SJSA1 (cell line): ENCODE results near the gene ADAMTS3. TPM values are rescaled to one million over a fixed set of nuclear protein-coding genes. Genes with fewer than 3 reads are reported as not detected.
"Not testable (repeated sequence)": the region's sequence is repeated elsewhere in the genome, so short reads cannot be mapped to it uniquely, and the experiment has no call there.

ENCODE experiments used
- DNase-seq, 2 experiments: peaks; one replicate each; pipeline ENCODE4 v3.0.0-alpha.2; 2015 to 2020; ENCODE audit warnings: low spot score in 2 of 2, low read depth in 1 of 2
- H3K27ac ChIP-seq: fragments of 250-450 bp; sonication (Bioruptor Pico); 2 replicates; pipeline ENCODE4 v1.5.1; 2020; ENCODE audit warnings: mild to moderate bottlenecking, moderate library complexity
- H3K27me3 ChIP-seq: fragments of 250-450 bp; sonication (Bioruptor Pico); replicated peaks from 2 replicates; pipeline ENCODE4 v1.5.1; 2020; ENCODE audit warnings: mild to moderate bottlenecking, moderate library complexity
- H3K36me3 ChIP-seq: fragments of 250-450 bp; sonication (Bioruptor Pico); 2 replicates; pipeline ENCODE4 v1.5.1; 2020; ENCODE audit warnings: mild to moderate bottlenecking
- H3K4me1 ChIP-seq: fragments of 250-450 bp; sonication (Bioruptor Pico); replicated peaks from 2 replicates; pipeline ENCODE4 v1.6.1; 2021; ENCODE audit warnings: mild to moderate bottlenecking
- H3K4me3 ChIP-seq: fragments of 250-450 bp; sonication (Bioruptor Pico); 2 replicates; pipeline ENCODE4 v1.5.1; 2020; ENCODE audit warnings: mild to moderate bottlenecking
- H3K9me3 ChIP-seq: fragments of 250-450 bp; sonication (Bioruptor Pico); replicated peaks from 2 replicates; pipeline ENCODE4 v1.5.1; 2020; ENCODE audit warnings: mild to moderate bottlenecking
- total RNA-seq: library from RNA; depleted of rRNA; stranded (reverse); fragments of >200 nt; shearing (Covaris generic); gene quantifications from 2 replicates; pipeline ENCODE4 v1.2.3, GENCODE V29; 2014

ADAMTS3 gene
- total RNA-seq, 1 experiment from 2014 or later: 0.45 TPM

DNA sequence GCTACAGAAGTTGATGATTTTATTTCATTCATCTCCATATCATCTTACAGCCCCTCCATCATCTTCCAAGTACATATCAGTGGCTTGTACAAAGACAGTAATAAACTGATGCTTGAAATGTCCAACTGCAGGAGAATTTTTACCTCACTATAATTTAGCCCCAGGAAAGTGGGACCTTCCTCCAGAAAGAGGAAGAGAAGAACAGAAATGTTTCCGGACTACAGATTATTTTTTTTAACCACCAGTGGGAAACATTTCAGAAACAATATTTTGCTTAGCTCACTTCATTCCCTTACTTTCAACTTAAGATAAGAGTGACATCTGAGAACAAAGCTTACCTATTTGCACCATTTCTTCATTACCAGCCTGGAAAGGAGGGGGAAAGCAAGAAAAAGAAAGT is 2.0 kb downstream of the ADAMTS3 start:
- Histone ChIP-seq H3K9me3 (no peaks in the 10 kb centered on the region), H3K36me3 (no peaks in the 10 kb centered on the region), H3K4me1 (peaks cover 7% of the 10 kb centered on the region), H3K27ac (no peak overlapping the region), H3K27me3 (0 out of 2 replicates have a peak, but pooled peaks cover 2% of the 10 kb centered on the region), H3K4me3 (no peak overlapping the region)
- no peak for DNase-seq

DNA sequence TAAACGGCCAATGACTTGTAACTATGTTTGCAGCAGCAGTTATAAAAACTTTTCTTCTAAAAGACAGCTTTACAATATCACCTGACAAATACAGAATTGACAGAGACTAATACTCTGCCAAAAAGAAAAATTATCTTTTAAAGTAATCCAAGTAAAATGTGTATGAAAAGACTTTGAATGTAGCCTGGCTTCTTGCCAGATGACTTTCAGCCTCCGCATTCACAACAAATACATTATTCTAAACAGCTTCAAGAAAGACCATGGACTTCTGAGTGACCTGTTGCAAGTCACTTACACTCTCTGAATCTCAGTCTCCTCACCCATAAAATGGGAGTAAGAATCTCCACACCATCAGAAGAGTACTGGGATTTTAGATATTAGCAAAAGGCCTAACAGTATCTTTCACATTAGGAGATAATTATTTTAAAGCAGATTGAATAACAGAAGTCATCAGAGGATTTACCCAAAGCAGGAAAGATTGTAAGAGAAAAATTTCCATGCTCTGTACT is 2.5 kb downstream of the ADAMTS3 start:
- no peak for DNase-seq
- H3K4me3 ChIP-seq: no peak overlapping the region
- H3K4me1 ChIP-seq: peaks cover 7% of the 10 kb centered on the region
- no peaks in the 10 kb centered on the region for H3K9me3 ChIP-seq
- H3K36me3 ChIP-seq: no peaks in the 10 kb centered on the region
- no peak overlapping the region for H3K27ac ChIP-seq
- H3K27me3 ChIP-seq: 0 out of 2 replicates have a peak, but pooled peaks cover 2% of the 10 kb centered on the region

DNA sequence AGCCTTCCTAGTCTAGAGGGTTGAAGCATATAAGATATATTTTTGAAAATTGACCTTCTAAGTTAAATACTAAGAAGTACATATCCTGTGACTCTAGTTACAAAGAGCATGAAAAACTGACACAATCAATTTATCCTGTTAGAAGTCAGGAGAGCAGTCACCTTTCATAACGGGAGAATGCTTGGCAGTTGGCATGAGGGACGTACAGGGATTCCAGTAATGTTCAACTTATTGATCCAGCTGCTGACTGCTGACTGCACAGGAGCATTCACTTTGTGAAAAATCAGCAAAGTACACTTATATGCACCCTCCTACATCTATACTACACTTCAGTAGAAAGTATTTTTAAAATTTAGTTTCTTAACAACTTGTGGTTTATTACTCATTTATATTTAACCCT is 4.2 kb downstream of the ADAMTS3 start:
- H3K4me1 ChIP-seq: peaks cover 7% of the 10 kb centered on the region

GRCh38 chr4:72564184-72564583 is 4.8 kb downstream of the ADAMTS3 start:
- H3K4me1 ChIP-seq: peaks cover 3% of the 10 kb centered on the region; the same call in 1 of the 2 replicates
- DNase-seq: no peak

More for the DNA sequence above, 4.2 kb downstream of the ADAMTS3 start:
- H3K9me3 ChIP-seq: no peaks in the 10 kb centered on the region
- DNase-seq: no peak
- H3K27ac ChIP-seq: no peak overlapping the region
- H3K27me3 ChIP-seq: 0 out of 2 replicates have a peak, but pooled peaks cover 2% of the 10 kb centered on the region
- H3K36me3 ChIP-seq: no peaks in the 10 kb centered on the region
- H3K4me3 ChIP-seq: no peak overlapping the region

GRCh38 chr4:72558655-72559054 is 10.4 kb downstream of the ADAMTS3 start:
- Histone ChIP-seq H3K4me1 (no peaks in the 10 kb centered on the region), H3K9me3 (no peaks in the 10 kb centered on the region), H3K36me3 (no peaks in the 10 kb centered on the region), H3K4me3 (no peak overlapping the region), H3K27ac (no peak overlapping the region), H3K27me3 (no peaks in the 10 kb centered on the region)
- no peak for DNase-seq

More at GRCh38 chr4:72564184-72564583, 4.8 kb downstream of the ADAMTS3 start:
- Histone ChIP-seq H3K4me3 (no peak overlapping the region), H3K36me3 (no peaks in the 10 kb centered on the region), H3K27ac (no peak overlapping the region), H3K27me3 (0 out of 2 replicates have a peak, but pooled peaks cover 2% of the 10 kb centered on the region), H3K9me3 (no peaks in the 10 kb centered on the region)

DNA sequence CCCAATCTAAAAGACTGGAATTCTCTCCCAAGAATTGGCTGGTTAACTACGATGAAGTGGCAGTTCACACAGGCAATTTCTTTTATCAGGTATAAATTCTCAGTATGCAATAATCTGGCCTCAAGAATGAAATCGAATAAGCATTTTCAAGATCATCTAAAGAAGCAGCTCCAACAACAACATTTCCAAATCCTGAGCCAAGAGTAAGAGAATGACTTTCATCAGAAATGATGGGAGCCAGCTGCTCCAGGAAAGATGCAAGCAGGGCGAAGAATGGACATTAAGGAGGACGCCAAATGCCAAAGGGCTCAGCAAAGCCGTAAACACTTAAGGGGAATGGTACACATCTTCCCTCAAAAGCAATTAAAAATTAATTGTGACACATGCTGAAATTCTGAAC is 12.0 kb downstream of the ADAMTS3 start:
- DNase-seq: no peak
- Histone ChIP-seq H3K4me1 (no peaks in the 10 kb centered on the region), H3K27ac (no peak overlapping the region), H3K9me3 (no peaks in the 10 kb centered on the region), H3K36me3 (no peaks in the 10 kb centered on the region), H3K27me3 (no peaks in the 10 kb centered on the region), H3K4me3 (no peak overlapping the region)

GRCh38 chr4:72555377-72555831 is 13.6 kb downstream of the ADAMTS3 start:
- Histone ChIP-seq H3K4me1 (no peaks in the 10 kb centered on the region), H3K4me3 (no peak overlapping the region), H3K27me3 (no peaks in the 10 kb centered on the region), H3K9me3 (no peaks in the 10 kb centered on the region), H3K36me3 (no peaks in the 10 kb centered on the region), H3K27ac (no peak overlapping the region)
- DNase-seq: no peak

DNA sequence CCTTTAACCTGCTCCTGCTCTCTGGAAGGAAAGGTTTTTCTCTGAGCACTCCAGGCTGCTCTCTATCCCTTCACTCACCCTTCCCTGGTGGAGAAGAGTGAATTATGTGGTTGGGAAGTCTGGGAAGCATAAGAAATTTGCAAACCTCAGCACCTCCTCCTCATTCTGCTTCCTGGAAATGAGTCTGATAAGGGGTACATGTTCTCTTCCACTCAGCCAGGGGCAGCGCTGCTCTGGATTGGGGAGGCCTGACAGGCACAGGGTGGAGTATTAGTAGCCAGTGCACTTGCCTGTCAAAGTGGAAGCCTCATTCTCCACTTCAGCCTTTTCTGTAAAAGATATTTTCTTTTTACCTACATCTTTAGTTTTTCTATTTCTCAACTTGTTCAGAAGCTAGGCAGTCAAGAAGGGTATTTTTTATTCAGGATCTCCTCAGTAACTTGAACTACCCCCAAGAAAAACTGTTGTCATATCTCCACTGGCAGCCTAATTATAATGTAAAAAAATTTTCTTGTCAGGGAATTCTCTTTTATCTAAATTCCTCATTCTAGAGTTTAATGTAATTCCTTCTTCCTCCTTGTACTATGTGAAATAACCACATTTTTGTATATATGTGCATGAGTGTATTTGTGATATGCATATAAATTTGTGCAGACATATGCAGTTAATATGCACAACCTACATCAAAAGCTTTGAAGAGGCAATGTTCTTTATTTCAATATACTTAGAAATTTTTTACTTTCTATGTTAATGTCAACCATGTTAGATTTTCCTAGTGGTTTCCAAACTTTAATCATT is 15.3 kb downstream of the ADAMTS3 start:
- no peak for DNase-seq
- Histone ChIP-seq H3K4me1 (no peaks in the 10 kb centered on the region), H3K9me3 (no peaks in the 10 kb centered on the region), H3K4me3 (no peak overlapping the region), H3K27ac (no peak overlapping the region), H3K36me3 (no peaks in the 10 kb centered on the region), H3K27me3 (no peaks in the 10 kb centered on the region)

- no peak overlapping the region for H3K27ac ChIP-seq
- DNase-seq: no peak
- no peaks in the 10 kb centered on the region for H3K36me3 ChIP-seq
- H3K4me3 ChIP-seq: no peak overlapping the region
- H3K27me3 ChIP-seq: no peaks in the 10 kb centered on the region
- H3K4me1 ChIP-seq: no peaks in the 10 kb centered on the region
- H3K9me3 ChIP-seq: no peaks in the 10 kb centered on the region
Measured at GRCh38 chr4:72552447-72552846, 16.6 kb downstream of the ADAMTS3 start.

DNA sequence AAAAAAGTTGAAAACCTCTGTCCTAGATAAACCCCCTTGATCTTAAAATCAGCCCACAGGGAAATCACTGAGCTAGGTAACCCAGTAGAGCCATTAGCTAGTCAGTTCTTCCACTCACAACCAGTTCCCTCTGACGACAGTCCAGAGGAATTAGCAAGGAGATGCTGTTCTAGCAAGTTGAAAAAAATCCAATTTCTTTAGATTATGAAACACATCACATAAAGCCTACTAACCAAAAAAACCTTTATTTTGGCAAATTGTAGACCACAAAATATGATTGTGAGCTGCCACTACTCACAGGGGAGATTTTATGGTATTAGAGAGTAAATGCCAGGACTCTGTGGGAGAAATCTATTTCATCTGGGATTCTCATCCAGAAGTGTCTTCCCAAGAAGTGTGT is 22.6 kb downstream of the ADAMTS3 start:
- no peaks in the 10 kb centered on the region for H3K27me3 ChIP-seq
- no peak overlapping the region for H3K27ac ChIP-seq
- no peaks in the 10 kb centered on the region for H3K36me3 ChIP-seq
- no peak for DNase-seq
- H3K4me3 ChIP-seq: no peak overlapping the region
- no peaks in the 10 kb centered on the region for H3K9me3 ChIP-seq
- no peaks in the 10 kb centered on the region for H3K4me1 ChIP-seq

DNA sequence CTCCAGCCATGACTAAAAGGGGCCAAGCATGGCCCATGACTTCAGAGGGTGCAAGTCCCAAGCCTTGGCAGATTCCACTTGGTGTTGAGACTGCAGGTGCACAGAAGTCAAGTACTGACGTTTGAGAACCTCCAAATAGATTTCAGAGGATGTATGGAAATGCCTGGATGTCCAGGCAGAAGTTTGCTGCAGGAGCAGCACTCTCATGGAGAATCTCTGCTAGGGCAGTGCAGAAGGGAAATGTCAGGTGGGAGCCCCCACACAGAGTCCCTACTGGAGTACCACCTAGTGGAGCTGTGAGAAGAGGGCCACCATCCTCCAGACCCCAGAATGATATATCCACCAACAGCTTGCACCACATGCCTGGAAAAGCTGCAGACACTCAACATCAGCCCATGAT is 28.3 kb downstream of the ADAMTS3 start:
- not testable (repeated sequence) for H3K36me3 ChIP-seq, H3K27me3 ChIP-seq, H3K4me1 ChIP-seq, H3K27ac ChIP-seq, H3K9me3 ChIP-seq, H3K4me3 ChIP-seq, DNase-seq

DNA sequence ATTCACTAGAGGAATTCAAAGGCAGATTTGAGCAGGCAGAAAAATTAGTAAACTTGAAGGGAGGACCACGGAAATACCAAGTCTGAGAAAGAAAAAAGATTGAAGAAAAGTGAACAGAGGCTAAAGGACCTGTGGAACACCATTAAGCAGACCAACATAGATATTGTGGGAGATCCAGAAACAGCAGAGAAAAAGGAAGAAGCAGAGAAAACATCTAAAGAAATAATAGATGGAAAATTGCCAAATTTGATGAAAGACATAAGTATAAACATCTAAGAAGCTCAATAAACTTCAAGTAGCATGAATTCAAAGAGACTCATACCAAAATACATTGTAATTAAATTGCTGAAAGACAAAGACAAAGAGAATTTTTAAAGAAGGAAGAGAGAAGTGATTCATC is 31.0 kb downstream of the ADAMTS3 start:
- H3K27me3 ChIP-seq: no peaks in the 10 kb centered on the region
- no peak overlapping the region for H3K27ac ChIP-seq
- no peaks in the 10 kb centered on the region for H3K36me3 ChIP-seq
- no peak for DNase-seq
- H3K9me3 ChIP-seq: no peaks in the 10 kb centered on the region; the same call in 1 of the 2 replicates
- no peak overlapping the region for H3K4me3 ChIP-seq
- H3K4me1 ChIP-seq: no peaks in the 10 kb centered on the region

DNA sequence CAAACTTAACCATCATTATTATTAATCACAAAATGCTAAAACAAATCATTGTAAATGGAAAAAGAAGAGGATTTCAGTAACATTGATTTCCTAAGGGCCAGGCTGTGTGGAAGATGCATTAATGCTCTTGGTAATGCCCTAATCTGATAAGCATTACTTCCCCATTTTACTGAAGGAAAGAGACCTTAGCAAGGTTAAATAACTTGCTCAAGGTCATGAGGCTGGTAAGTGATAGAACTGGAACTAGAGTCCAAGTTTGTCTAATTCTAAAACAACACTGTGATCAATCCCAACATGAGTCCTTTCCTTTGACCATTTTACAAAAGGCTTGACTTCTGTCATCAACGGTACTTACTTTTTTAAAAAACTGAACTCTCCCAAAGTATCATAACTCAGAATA is 32.6 kb downstream of the ADAMTS3 start:
- Histone ChIP-seq H3K27ac (no peak overlapping the region), H3K4me1 (no peaks in the 10 kb centered on the region), H3K27me3 (no peaks in the 10 kb centered on the region), H3K36me3 (no peaks in the 10 kb centered on the region), H3K4me3 (no peak overlapping the region), H3K9me3 (no peaks in the 10 kb centered on the region; the same call in 1 of the 2 replicates)
- DNase-seq: no peak

DNA sequence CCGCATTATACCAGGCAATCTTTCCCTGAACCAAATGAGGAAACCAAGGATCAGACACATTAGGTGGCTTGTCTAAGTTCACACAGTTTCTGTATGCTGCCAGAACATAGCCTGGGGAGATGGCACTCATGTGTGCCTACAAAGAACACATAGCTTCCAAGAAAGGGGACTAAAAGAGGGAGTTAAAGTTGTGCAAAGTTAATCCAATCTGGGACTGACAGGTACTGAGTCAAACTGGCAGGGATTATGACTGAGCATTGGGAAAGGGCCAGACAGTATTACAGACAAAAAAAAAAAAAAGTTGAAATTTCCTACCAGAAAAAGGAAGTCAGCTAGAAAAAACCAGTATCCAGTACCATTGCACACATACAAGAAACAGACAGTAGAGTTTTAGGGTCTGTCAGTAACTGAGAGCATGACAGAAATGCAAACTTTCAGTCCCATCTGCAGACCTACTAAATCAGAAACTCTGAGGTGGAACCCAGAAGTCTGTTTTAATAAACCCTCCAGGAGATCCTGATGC is 37.2 kb downstream of the ADAMTS3 start:
- no peaks in the 10 kb centered on the region for H3K4me1 ChIP-seq

More for the DNA sequence above, 37.2 kb downstream of the ADAMTS3 start:
- no peaks in the 10 kb centered on the region for H3K27me3 ChIP-seq
- H3K4me3 ChIP-seq: no peak overlapping the region
- no peak overlapping the region for H3K27ac ChIP-seq
- no peaks in the 10 kb centered on the region; the same call in 1 of the 2 replicates for H3K9me3 ChIP-seq
- no peak for DNase-seq
- no peaks in the 10 kb centered on the region for H3K36me3 ChIP-seq
